Suprapubic skin (tissue), 4 donors: ENCODE results near the gene ZBTB7B.

Source experiments
- CTCF ChIP-seq, 2 donors: fragments of 200-600 bp in 1 of 2; fragments of 450-650 bp in 1 of 2; sonication (generic) in 1 of 2; IDR thresholded peaks; one replicate each; pipeline ENCODE4 v1.5.1; 2016 to 2019; ENCODE audit warnings: antibody characterized with exemption in 2 of 2, mild to moderate bottlenecking in 1 of 2, moderate library complexity in 1 of 2
- EP300 ChIP-seq: sonication (generic); formaldehyde crosslinking; IDR thresholded peaks from one replicate; pipeline ENCODE4 v1.6.1; 2017; ENCODE audit warnings: antibody characterized with exemption
- POLR2A ChIP-seq, 2 donors: fragments of 450-650 bp; IDR thresholded peaks; one replicate each; pipeline ENCODE4 v1.6.1; 2017; ENCODE audit warnings: antibody characterized with exemption in 2 of 2, mild to moderate bottlenecking in 2 of 2, moderate library complexity in 2 of 2
- POLR2AphosphoS5 ChIP-seq, 3 donors: sonication (generic); formaldehyde crosslinking; IDR thresholded peaks; one replicate each; pipeline ENCODE4 v1.6.1; 2017; ENCODE audit warnings: antibody characterized with exemption in 3 of 3

- no peak for TF ChIP-seq CTCF (IDR thresholded peaks at IDR 0.05)
- TF ChIP-seq POLR2A (IDR thresholded peaks at IDR 0.05): no peak
- no peak for TF ChIP-seq POLR2AphosphoS5 (IDR thresholded peaks at IDR 0.05)
- TF ChIP-seq EP300: no peak
These were observed 7.8 kb downstream of the ZBTB7B start for GRCh38 chr1:155010211-155010918.
